Subcutaneous adipose tissue (tissue), 4 donors: ENCODE data around the gene TMEM45B. TPM values are rescaled to one million over a fixed set of nuclear protein-coding genes. Genes with fewer than 3 reads are reported as not detected.

ENCODE experiments used
- CTCF ChIP-seq: fragments of 450-650 bp; IDR thresholded peaks from one replicate; pipeline ENCODE4 v1.5.1; 2016; ENCODE audit warnings: low read depth, mild to moderate bottlenecking, control low read depth, antibody characterized with exemption, moderate library complexity
- total RNA-seq, 4 donors: library from RNA; depleted of rRNA; stranded (reverse); fragments of >200 nt; gene quantifications; one replicate each; pipeline ENCODE4 v1.1.0, GENCODE V29; 2016

The TMEM45B gene
- total RNA-seq, 4 donors from 2014 or later: not detected

GRCh38 chr11:129881570-129882170 lies 66.0 kb downstream of the TMEM45B start:
- no peak for TF ChIP-seq CTCF

GRCh38 chr11:129884581-129884980 lies 68.9 kb downstream of the TMEM45B start:
- TF ChIP-seq CTCF: no peak

- no peak for TF ChIP-seq CTCF
Measured at GRCh38 chr11:129885381-129885780, 69.7 kb downstream of the TMEM45B start.

- no peak for TF ChIP-seq CTCF
Measured at GRCh38 chr11:129888451-129888850, 72.8 kb downstream of the TMEM45B start.

- TF ChIP-seq CTCF: no peak
Measured at GRCh38 chr11:129894278-129895125, 78.9 kb downstream of the TMEM45B start.

GRCh38 chr11:129895126-129896041 lies 79.7 kb downstream of the TMEM45B start, which contains the start of gene NFRKB:
Gene NFRKB, minus strand, starts transcription at chr11:129895578. Its CDS starts 2,729 bp downstream, at chr11:129892849.
- no peak for TF ChIP-seq CTCF
